Cardiac fibroblast (primary cell): Measurements from ENCODE around the gene BMPR1A.
A peak's percentile ranks its signal among the peaks of the same experiment; 100 is the strongest.

Experiments used
- DNase-seq, 2 donors: peaks; one replicate each; pipeline versions ENCODE4 v3.0.0 to v3.0.0-alpha.2; 2010; ENCODE audit warnings: low read depth in 2 of 2
- H3K4me3 ChIP-seq, 2 donors: replicated peaks in 1 of 2; 1 replicate in 1 of 2; 2 replicates in 1 of 2; pipeline ENCODE4 v1.5.1; 2011; ENCODE audit warnings: low read depth in 2 of 2, low read length in 2 of 2, mild to moderate bottlenecking in 2 of 2, moderate library complexity in 1 of 2
- TF ChIP-seq, protein P1 (sequence below): IDR thresholded peaks from one replicate; pipeline ENCODE4 v1.5.1; 2011; ENCODE audit warnings: low read depth, mild to moderate bottlenecking, low read length, inconsistent platforms

BMPR1A gene

DNA sequence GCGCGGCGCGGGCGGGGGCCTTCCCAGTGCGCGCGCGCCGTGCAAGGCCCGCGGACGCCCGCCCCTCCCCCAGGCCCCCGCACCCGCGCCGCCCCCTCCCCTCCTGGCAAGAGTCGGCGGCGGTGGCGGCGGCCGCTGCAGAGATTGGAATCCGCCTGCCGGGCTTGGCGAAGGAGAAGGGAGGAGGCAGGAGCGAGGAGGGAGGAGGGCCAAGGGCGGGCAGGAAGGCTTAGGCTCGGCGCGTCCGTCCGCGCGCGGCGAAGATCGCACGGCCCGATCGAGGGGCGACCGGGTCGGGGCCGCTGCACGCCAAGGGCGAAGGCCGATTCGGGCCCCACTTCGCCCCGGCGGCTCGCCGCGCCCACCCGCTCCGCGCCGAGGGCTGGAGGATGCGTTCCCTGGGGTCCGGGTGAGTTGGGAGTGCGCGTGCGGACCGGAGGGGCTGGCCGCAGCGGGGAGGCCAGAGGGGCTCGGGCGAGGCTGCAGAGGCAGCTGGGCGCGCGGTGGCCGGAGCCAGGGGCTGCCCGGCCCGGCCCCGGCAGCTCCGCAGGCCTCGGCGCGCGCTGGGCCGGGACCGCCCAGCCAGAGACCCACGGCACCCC lies at the start of gene BMPR1A:
Gene BMPR1A (plus strand): TSS at position 109 of the 602 bp plus-strand sequence. CDS start 119,400 bp downstream, outside the sequence.
- TF ChIP-seq, protein P1, sequence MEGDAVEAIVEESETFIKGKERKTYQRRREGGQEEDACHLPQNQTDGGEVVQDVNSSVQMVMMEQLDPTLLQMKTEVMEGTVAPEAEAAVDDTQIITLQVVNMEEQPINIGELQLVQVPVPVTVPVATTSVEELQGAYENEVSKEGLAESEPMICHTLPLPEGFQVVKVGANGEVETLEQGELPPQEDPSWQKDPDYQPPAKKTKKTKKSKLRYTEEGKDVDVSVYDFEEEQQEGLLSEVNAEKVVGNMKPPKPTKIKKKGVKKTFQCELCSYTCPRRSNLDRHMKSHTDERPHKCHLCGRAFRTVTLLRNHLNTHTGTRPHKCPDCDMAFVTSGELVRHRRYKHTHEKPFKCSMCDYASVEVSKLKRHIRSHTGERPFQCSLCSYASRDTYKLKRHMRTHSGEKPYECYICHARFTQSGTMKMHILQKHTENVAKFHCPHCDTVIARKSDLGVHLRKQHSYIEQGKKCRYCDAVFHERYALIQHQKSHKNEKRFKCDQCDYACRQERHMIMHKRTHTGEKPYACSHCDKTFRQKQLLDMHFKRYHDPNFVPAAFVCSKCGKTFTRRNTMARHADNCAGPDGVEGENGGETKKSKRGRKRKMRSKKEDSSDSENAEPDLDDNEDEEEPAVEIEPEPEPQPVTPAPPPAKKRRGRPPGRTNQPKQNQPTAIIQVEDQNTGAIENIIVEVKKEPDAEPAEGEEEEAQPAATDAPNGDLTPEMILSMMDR: no peak
- peak within 1 kb of the TSS; percentile 78 to 88 for H3K4me3 ChIP-seq
- peak; percentile 85 to 94 for DNase-seq

DNA sequence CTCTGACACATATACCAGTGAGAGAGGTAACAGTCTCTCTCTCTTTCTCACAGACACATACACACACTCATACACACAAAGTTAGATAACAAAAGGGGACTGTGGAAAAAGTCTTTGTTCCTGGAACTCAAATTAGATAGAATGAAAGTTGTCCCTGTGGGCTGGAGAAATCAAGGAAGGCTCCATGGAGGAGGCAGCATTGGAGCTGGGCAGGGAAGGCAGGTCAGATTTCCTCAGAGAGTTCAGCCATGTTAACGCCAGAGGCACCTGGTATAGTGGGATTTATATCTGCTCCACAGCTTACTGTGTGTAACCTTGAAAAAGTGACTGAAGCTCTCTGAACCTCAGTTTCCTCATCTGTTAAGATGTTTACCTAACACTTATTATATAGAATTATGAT lies 49.4 kb upstream of the BMPR1A start:
- TF ChIP-seq, protein P1: no peak
- H3K4me3 ChIP-seq: no peak overlapping the region
- no peak for DNase-seq

DNA sequence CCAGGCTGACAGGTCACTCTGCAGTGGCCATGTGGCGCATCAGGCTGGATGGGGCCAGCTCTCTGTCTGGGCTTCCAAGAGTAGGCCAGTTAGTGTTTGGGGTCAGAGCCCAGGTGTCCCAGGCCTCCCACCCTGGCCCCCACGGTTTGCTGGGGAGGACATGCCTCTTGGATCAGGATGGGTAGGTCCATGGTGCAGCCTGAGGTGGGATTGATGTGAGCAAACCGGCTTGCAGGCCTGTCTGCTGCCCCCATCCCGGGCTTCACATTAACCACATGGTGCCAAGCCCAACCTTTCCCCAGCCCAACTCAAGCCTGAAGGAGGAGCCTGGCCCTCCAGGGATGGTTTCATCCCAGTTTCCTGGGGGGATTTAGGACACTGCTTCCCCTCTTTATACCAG lies 48.9 kb upstream of the BMPR1A start:
- H3K4me3 ChIP-seq: no peak overlapping the region
- DNase-seq: no peak
- TF ChIP-seq, protein P1: no peak

DNA sequence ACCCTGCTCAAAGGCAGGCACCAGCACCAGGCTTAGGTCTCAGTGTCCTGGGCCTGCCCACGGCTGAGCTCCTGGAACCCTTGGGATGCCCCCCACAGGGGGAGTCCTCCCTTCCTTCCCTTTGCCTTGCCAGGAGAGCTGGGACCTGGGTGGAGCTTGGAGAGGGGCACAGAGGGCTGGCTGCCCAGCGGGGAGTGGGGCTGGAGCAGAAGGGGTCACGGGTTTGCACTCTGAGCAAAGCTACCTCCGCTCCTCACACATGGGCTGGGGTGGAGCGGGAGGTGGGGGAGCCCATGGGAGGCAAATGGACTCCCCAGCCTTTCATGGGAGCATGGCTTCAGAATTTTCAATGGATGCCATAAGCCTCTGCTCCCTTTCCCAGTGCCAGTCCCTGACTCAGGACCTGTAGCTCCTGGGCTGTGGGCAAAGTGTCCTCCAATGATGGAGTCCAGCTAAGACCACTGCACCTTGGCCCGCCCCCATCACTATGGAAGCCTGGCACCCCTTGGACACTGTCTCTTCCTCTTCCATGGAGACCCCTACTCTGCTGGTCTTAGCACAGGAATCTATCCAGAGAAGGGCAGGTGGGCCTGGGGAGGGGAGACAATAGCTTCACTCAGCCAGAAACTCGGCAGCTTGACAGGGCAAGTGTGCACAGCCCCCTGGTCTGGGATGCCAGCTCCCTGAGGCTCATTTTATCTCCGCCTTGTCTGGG lies 48.2 kb upstream of the BMPR1A start:
- H3K4me3 ChIP-seq: no peak overlapping the region
- DNase-seq: no peak

DNA sequence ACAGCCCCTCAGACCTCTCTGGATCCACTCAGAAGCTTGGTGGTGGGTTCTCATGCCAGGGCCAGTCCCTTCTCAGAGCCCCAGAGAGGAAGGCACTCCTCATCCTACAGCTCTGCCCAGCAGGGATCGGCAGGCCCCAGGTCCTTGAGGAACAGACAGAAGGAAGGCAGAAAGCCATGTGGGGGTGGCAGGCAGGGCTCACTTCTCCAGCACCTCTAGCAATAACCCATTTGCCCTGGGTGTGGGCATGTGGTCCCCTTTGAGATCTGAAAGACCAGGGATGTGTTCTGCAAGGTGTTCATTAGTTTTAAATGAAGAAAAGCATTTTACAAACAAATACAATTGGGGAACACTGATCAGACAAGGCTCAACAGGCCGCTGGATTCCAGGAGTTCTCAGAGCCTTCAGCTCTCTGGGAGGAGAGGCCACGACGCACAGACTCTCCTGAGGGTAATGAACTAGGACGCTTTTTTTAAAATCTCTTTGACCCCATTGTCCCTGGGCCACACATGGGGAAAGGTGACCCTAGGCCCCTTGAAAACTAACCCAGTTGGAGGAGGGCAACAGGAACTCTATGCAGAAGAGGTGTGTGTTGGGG lies 47.5 kb upstream of the BMPR1A start:
- no peak overlapping the region for H3K4me3 ChIP-seq
- TF ChIP-seq, protein P1: no peak
- no peak for DNase-seq

More for the DNA sequence above, 48.2 kb upstream of the BMPR1A start:
- TF ChIP-seq, protein P1: no peak

DNA sequence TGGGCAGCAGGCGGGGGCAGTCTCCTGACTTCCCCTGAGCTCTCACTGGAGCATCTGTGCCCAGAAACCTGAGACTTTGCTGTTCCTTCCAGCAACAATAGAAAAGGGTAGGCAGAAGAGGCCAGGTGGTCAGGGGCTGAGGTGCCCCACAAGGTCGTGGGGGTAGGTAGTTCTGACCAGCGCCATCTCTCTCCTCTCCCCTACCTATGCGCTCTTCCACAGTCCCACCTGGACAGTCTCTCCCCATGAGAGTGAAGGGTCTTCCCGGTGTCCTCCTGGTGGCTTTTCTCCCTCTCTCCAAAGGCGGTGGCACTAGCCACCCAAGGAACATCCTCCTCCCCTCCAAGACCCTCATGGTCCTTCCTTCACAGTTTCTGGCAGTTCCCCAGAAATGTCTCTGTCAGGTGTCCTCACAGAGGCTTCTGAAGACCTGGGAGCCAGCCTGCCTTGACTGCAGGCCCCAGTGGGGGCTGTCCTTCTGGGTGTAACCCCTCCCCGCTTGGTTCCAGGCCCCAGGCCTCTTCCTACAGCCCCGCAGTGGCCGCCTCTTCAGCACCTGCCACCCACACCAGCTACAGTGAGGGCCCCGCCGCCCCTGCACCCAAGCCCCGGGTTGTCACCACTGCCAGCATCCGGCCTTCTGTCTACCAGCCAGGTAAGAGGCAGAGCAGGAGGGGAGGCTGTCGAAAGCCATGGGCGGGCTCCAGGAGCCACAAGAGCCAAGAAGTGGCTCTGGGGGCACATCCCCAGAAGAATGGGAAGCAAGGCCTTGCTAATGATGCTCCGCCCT lies 46.8 kb upstream of the BMPR1A start:
- H3K4me3 ChIP-seq: no peak overlapping the region
- TF ChIP-seq, protein P1: no peak
- no peak for DNase-seq
